SK-N-SH (cell line): ENCODE data around the gene LKAAEAR1. TPM values are rescaled to one million over a fixed set of nuclear protein-coding genes. Genes with fewer than 3 reads are reported as not detected.

Experiments used
- CTCF ChIA-PET: fragments of 300-600, 350-600 bp; formaldehyde crosslinking; extraction: SDS; loops from one replicate; lab custom pipeline; 2021; lab: Yijun Ruan, JAX
- POLR2A ChIA-PET: fragments of 350-600 bp; sonication (Branson Sonifier 250); formaldehyde crosslinking; extraction: SDS; loops from one replicate; lab custom pipeline; 2020; ENCODE audit warnings: antibody characterized with exemption, inconsistent platforms; lab: Yijun Ruan, JAX
- DNase-seq: peaks from one replicate; pipeline ENCODE4 v3.0.0; 2012
- H2AFZ ChIP-seq: fragments of 200-600 bp; sonication (generic); 2 replicates; pipeline ENCODE4 v1.8.1; 2016; ENCODE audit warnings: antibody characterized with exemption, mild to moderate bottlenecking, low read depth
- H3F3A ChIP-seq: fragments of 200-600 bp; sonication (generic); replicated peaks from 2 replicates; pipeline ENCODE3; 2016; ENCODE audit warnings: antibody characterized with exemption, mild to moderate bottlenecking; ENCODE audit not compliant: insufficient read depth
- H3K27ac ChIP-seq, 2 experiments: fragments of 200-500 bp in 1 of 2; fragments of 200-600 bp in 1 of 2; sonication (Bioruptor generic) in 1 of 2; sonication (generic), shearing (Covaris generic) in 1 of 2; 2 replicates each; pipeline versions ENCODE4 v1.5.1 to v1.6.1; 2014 to 2016; ENCODE audit warnings: low read depth in 2 of 2, inconsistent platforms in 1 of 2, low read length in 1 of 2, mild to moderate bottlenecking in 1 of 2, mixed read lengths in 1 of 2
- H3K27me3 ChIP-seq: fragments of 200-600 bp; sonication (generic), shearing (Covaris generic); 2 replicates; pipeline ENCODE4 v1.6.1; 2016; ENCODE audit warnings: mixed run types; ENCODE audit not compliant: insufficient read depth
- H3K36me3 ChIP-seq, 2 experiments: fragments of 200-500 bp in 1 of 2; fragments of 200-600 bp in 1 of 2; sonication (Bioruptor generic) in 1 of 2; sonication (generic) in 1 of 2; replicated peaks in 1 of 2; 2 replicates each; pipeline versions ENCODE3 to v1.5.1; 2014 to 2016; ENCODE audit warnings: low read length in 1 of 2, mild to moderate bottlenecking in 1 of 2; ENCODE audit not compliant: insufficient read depth in 2 of 2, control insufficient read depth in 1 of 2
- H3K4me1 ChIP-seq, 2 experiments: fragments of 200-500 bp in 1 of 2; fragments of 200-600 bp in 1 of 2; sonication (Bioruptor generic) in 1 of 2; sonication (generic), shearing (Covaris generic) in 1 of 2; 2 replicates each; pipeline versions ENCODE4 v1.5.1 to v1.6.1; 2014 to 2016; ENCODE audit warnings: low read depth in 1 of 2, low read length in 1 of 2, mixed run types in 1 of 2; ENCODE audit not compliant: insufficient read depth in 2 of 2, control insufficient read depth in 1 of 2
- H3K4me2 ChIP-seq: fragments of 200-600 bp; sonication (generic), shearing (Covaris generic); 2 replicates; pipeline ENCODE4 v1.6.1; 2017; ENCODE audit warnings: mixed run types
- H3K4me3 ChIP-seq, 2 experiments: fragments of 200-500 bp in 1 of 2; fragments of 200-600 bp in 1 of 2; sonication (Bioruptor generic) in 1 of 2; sonication (generic), shearing (Covaris generic) in 1 of 2; 2 replicates each; pipeline versions ENCODE4 v1.5.1 to v1.8.1; 2014 to 2016; ENCODE audit warnings: low read depth in 2 of 2, inconsistent platforms in 1 of 2, low read length in 1 of 2, mild to moderate bottlenecking in 1 of 2, mixed read lengths in 1 of 2, moderate library complexity in 1 of 2
- H3K79me2 ChIP-seq: fragments of 200-600 bp; sonication (generic); 2 replicates; pipeline ENCODE4 v1.8.1; 2017; ENCODE audit warnings: mild to moderate bottlenecking; ENCODE audit not compliant: insufficient read depth
- H3K9ac ChIP-seq: fragments of 200-600 bp; sonication (generic); 2 replicates; pipeline ENCODE4 v1.6.1; 2017; ENCODE audit warnings: mixed run types
- H3K9me2 ChIP-seq: fragments of 200-600 bp; sonication (generic); 2 replicates; pipeline ENCODE4 v1.6.1; 2017; ENCODE audit warnings: mixed run types
- H3K9me3 ChIP-seq: fragments of 200-600 bp; sonication (generic); 2 replicates; pipeline ENCODE4 v1.6.1; 2017; ENCODE audit warnings: mixed run types, mild to moderate bottlenecking, moderate library complexity
- H4K20me1 ChIP-seq: fragments of 200-600 bp; sonication (generic); 2 replicates; pipeline ENCODE4 v1.6.1; 2017; ENCODE audit warnings: mild to moderate bottlenecking, mixed run types; ENCODE audit not compliant: insufficient read depth
- FOSL2 ChIP-seq: IDR thresholded peaks from 2 replicates; pipeline ENCODE4 v1.4.0; 2012; ENCODE audit warnings: low read depth, mild to moderate bottlenecking, moderate library complexity, borderline replicate concordance
- NFIC ChIP-seq: IDR thresholded peaks from 2 replicates; pipeline ENCODE4 v1.4.0; 2012; ENCODE audit warnings: borderline replicate concordance
- POLR2AphosphoS5 ChIP-seq: IDR thresholded peaks from 2 replicates; pipeline ENCODE4 v1.6.1; 2012; ENCODE audit warnings: low read depth, low read length
- RCOR1 ChIP-seq: fragments of 150-350 bp; IDR thresholded peaks from 2 replicates; pipeline ENCODE4 v1.6.1; 2017; ENCODE audit warnings: antibody characterized with exemption, low read length
- TEAD4 ChIP-seq: IDR thresholded peaks from 2 replicates; pipeline ENCODE4 v1.4.0; 2012; ENCODE audit warnings: mild to moderate bottlenecking, borderline replicate concordance; ENCODE audit not compliant: insufficient read depth
- WGBS: methylation state at CpG from one replicate; pipeline ENCODE4 v1.1.6; 2017; ENCODE audit warnings: low lambda C conversion rate; 5-methylcytosine and 5-hydroxymethylcytosine counted together
- polyA plus RNA-seq, 3 experiments: library from polyadenylated mRNA; depleted of rRNA; stranded (reverse); fragments of >200 nt; gene quantifications; 2 replicates each; pipeline ENCODE4 v1.2.3, GENCODE V29; 2012
- TF ChIP-seq, protein P1 (sequence below): IDR thresholded peaks from 2 replicates; pipeline ENCODE4 v1.4.0; 2012; ENCODE audit warnings: low read depth, borderline replicate concordance
- TF ChIP-seq, protein P2 (sequence below): IDR thresholded peaks from 2 replicates; pipeline ENCODE4 v1.6.1; 2012; ENCODE audit warnings: mild to moderate bottlenecking, low read depth, low read length, moderate library complexity
- TF ChIP-seq, protein P3 (sequence below): fragments of 150-350 bp; IDR thresholded peaks from 2 replicates; pipeline ENCODE4 v1.6.1; 2017; ENCODE audit warnings: antibody characterized with exemption, low read length, low read depth, borderline replicate concordance
- TF ChIP-seq, protein P4 (sequence below): IDR thresholded peaks from 2 replicates; pipeline ENCODE4; 2012

The LKAAEAR1 gene
- polyA plus RNA-seq, 1 of the 3 experiments (the other 2 are of a cell fraction) = 0.71 TPM

DNA sequence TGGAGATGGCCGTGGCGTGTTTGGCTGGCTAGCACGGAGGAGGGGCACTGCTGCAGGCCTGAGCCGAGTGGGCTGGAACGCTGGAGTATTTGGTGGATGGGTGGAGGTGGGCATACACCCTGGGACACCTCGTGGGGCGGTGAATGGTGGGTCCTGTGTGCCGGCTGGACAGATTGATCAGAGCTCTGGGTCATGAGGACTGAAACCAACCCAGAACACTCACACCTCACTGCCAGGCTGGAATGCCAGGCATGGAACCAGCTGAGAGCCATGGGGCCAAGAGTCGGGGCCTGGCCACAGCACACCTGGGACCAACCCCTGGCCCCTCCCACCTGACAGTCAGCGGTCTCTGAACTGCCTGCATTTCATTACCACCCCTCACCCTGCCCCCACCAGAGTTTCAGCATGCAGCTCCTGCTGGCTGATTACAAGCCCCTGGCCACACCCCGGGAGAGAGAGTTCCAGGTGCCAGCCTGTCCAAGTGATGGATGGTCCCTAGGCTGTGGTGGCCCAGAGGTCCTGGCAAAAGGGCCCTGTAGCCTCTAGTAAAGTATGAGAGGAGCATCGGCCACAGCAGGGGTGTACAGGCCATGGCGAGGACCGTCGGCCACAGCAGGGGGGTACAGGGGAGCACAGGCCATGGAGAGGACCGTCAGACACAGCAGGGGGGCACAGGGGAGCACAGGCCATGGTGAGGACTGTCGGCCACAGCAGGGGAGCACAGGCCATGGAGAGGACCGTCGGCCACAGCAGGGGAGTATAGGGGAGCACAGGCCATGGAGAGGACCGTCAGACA, 19.9 kb upstream of the LKAAEAR1 start (continued):
- TF ChIP-seq, protein P1, sequence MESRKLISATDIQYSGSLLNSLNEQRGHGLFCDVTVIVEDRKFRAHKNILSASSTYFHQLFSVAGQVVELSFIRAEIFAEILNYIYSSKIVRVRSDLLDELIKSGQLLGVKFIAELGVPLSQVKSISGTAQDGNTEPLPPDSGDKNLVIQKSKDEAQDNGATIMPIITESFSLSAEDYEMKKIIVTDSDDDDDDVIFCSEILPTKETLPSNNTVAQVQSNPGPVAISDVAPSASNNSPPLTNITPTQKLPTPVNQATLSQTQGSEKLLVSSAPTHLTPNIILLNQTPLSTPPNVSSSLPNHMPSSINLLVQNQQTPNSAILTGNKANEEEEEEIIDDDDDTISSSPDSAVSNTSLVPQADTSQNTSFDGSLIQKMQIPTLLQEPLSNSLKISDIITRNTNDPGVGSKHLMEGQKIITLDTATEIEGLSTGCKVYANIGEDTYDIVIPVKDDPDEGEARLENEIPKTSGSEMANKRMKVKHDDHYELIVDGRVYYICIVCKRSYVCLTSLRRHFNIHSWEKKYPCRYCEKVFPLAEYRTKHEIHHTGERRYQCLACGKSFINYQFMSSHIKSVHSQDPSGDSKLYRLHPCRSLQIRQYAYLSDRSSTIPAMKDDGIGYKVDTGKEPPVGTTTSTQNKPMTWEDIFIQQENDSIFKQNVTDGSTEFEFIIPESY = no peak

DNA sequence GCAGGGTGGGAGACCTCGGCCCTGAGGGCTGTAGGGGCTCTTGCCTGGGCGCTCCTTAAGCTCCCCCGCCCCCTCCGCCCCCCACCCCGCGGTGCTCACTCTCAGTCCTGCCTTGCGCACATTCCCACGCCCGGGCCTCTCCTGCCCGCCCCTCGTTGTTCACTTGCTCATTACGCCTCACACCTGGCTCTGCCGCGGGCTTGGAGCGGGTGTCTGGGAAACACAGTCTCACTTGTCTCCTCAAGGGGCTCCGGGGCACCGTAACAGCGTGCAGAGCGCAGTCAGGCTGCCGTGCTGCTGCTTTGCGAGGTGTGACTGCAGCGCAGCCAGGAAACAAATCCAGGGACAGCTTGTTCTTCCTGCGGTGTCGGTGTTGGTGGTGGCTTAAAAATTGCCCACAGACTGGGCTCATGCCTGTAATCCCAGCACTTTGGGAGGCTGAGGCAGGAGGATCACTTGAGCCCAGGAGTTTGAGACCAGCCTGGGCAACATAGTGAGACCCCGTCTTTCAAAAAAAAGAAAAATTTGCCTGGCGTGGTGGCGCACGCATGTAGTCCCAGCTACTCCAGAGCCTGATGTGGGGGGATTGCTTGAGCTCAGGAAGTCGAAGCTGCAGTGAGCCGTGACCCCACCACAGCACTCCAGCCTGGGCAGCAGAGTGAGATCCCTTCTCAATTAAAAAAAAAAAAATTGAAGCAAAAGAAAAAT, 18.6 kb upstream of the LKAAEAR1 start:
- H3K9me3 ChIP-seq = no peaks in the 10 kb centered on the region
- H3K4me3 ChIP-seq = peak overlapping the region in 1 of 2 experiments; percentile 27; a peak in 1 of 4 replicates
- no peaks in the 10 kb centered on the region for H3K36me3 ChIP-seq
- H3K27me3 ChIP-seq = no peaks in the 10 kb centered on the region; the same call in 1 of the 2 replicates
- no peak overlapping the region for H3K4me2 ChIP-seq
- no peaks in the 10 kb centered on the region for H3K79me2 ChIP-seq
- H2AFZ ChIP-seq = no peak overlapping the region
- no peaks in the 10 kb centered on the region for H3F3A ChIP-seq
- CTCF ChIA-PET = interaction anchor here (0.5 to 2.6 kb wide), 14 partner anchors 9 to 165 kb away, joined by 3 to 32 read pairs (median 4); partner anchors contain the start of genes LKAAEAR1 and PRPF6
- peaks cover 0 to 2% of the 10 kb centered on the region in 2 experiments; a peak in 1 of 4 replicates for H3K4me1 ChIP-seq
- no peak overlapping the region for H3K9ac ChIP-seq
- WGBS = 79% methylated on average over 22 of the region's 30 CpGs
- POLR2A ChIA-PET = no interaction called here
- no peaks in the 10 kb centered on the region for H3K9me2 ChIP-seq
- no peaks in the 10 kb centered on the region for H4K20me1 ChIP-seq
- H3K27ac ChIP-seq = no peak overlapping the region
- no peak for TF ChIP-seq NFIC
- TF ChIP-seq, all 33 proteins: peak for 0
- no peak for DNase-seq

DNA sequence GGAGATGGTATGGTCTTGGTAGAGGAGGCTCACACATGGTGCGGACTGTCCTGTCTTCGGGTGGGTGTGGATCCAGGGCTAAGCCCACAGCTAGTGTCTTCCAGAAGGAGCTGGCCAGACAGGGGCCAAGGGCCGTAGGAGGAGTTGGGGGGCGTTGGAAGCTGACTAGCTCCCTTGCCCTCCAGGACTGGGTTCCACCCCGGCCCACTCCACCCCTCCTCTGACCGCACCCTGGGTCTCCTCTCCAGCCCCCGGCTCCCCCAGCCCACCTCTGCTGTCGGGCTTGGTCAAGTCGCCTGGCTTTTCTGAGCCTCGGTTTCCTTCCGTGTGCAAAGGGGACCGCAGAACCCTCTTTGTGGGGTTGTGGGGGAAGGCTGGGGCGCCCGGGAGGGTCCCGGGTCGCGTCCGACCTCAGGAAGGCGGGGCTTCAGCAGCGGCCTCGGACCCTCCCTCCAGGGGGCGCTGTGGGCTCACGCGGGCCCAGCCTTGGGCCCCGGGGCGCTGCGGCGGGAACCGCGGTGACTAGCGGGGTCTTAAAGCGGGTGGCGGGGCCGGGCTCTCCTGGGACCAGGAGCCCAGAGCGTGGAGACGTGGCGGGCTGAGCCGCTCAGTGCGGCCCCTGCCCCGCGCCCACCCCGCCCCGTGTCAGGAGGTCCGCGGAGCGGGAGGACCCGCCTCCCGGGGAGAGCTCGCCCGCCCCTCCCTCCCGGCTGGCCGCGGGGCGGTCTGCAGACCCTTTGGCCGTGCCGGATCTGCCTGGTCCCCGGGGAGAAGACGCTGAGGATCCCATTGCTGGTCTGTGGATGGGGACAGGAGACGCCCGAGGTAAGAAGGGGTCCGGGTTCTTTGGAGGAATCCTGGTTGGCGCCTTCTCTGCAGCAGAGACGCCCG, 17.8 kb upstream of the LKAAEAR1 start:
- H3K4me1 ChIP-seq = peaks cover 0 to 2% of the 10 kb centered on the region in 2 experiments; a peak in 1 of 4 replicates
- H3K36me3 ChIP-seq = no peaks in the 10 kb centered on the region
- H4K20me1 ChIP-seq = no peaks in the 10 kb centered on the region
- ChIA-PET CTCF (interaction anchor here (0.5 to 2.6 kb wide), 26 partner anchors 8 to 166 kb away, joined by 3 to 32 read pairs (median 4); partner anchors contain the start of genes LKAAEAR1, OPRL1, PCMTD2 and PRPF6), POLR2A (no interaction called here)
- H3F3A ChIP-seq = no peaks in the 10 kb centered on the region
- peak; percentile 94 for DNase-seq
- H3K27ac ChIP-seq = no peak overlapping the region
- no peaks in the 10 kb centered on the region; the same call in 1 of the 2 replicates for H3K27me3 ChIP-seq
- H3K4me2 ChIP-seq = peak overlapping the region; percentile 37
- H3K9me3 ChIP-seq = no peaks in the 10 kb centered on the region
- H3K79me2 ChIP-seq = no peaks in the 10 kb centered on the region
- no peak overlapping the region for H2AFZ ChIP-seq
- WGBS = 43% methylated on average over 5 of the region's 64 CpGs
- H3K9me2 ChIP-seq = no peaks in the 10 kb centered on the region
- peak overlapping the region; percentile 27 to 46 for H3K4me3 ChIP-seq
- no peak overlapping the region for H3K9ac ChIP-seq
- no peak for TF ChIP-seq RCOR1
- TF ChIP-seq TEAD4 = no peak
- TF ChIP-seq, protein P2, sequence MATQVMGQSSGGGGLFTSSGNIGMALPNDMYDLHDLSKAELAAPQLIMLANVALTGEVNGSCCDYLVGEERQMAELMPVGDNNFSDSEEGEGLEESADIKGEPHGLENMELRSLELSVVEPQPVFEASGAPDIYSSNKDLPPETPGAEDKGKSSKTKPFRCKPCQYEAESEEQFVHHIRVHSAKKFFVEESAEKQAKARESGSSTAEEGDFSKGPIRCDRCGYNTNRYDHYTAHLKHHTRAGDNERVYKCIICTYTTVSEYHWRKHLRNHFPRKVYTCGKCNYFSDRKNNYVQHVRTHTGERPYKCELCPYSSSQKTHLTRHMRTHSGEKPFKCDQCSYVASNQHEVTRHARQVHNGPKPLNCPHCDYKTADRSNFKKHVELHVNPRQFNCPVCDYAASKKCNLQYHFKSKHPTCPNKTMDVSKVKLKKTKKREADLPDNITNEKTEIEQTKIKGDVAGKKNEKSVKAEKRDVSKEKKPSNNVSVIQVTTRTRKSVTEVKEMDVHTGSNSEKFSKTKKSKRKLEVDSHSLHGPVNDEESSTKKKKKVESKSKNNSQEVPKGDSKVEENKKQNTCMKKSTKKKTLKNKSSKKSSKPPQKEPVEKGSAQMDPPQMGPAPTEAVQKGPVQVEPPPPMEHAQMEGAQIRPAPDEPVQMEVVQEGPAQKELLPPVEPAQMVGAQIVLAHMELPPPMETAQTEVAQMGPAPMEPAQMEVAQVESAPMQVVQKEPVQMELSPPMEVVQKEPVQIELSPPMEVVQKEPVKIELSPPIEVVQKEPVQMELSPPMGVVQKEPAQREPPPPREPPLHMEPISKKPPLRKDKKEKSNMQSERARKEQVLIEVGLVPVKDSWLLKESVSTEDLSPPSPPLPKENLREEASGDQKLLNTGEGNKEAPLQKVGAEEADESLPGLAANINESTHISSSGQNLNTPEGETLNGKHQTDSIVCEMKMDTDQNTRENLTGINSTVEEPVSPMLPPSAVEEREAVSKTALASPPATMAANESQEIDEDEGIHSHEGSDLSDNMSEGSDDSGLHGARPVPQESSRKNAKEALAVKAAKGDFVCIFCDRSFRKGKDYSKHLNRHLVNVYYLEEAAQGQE = no peak
- TF ChIP-seq, protein P3, sequence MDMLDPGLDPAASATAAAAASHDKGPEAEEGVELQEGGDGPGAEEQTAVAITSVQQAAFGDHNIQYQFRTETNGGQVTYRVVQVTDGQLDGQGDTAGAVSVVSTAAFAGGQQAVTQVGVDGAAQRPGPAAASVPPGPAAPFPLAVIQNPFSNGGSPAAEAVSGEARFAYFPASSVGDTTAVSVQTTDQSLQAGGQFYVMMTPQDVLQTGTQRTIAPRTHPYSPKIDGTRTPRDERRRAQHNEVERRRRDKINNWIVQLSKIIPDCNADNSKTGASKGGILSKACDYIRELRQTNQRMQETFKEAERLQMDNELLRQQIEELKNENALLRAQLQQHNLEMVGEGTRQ = no peak
- no peak for TF ChIP-seq POLR2AphosphoS5
- TF ChIP-seq, protein P4, sequence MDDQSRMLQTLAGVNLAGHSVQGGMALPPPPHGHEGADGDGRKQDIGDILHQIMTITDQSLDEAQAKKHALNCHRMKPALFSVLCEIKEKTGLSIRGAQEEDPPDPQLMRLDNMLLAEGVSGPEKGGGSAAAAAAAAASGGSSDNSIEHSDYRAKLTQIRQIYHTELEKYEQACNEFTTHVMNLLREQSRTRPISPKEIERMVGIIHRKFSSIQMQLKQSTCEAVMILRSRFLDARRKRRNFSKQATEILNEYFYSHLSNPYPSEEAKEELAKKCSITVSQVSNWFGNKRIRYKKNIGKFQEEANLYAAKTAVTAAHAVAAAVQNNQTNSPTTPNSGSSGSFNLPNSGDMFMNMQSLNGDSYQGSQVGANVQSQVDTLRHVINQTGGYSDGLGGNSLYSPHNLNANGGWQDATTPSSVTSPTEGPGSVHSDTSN = no peak
- TF ChIP-seq FOSL2 = no peak
